Limb (tissue), 2 donors: ENCODE measurements around the gene TFB1M.
"Not testable (repeated sequence)": the region's sequence is repeated elsewhere in the genome, so short reads cannot be mapped to it uniquely, and the experiment has no call there.

ENCODE experiments used
- DNase-seq, 2 donors: peaks; one replicate each; pipeline ENCODE4 v3.0.0-alpha.2; 2016; ENCODE audit errors: extremely low spot score in 2 of 2

The TFB1M gene

GRCh38 chr6:155244434-155244833 is 69.8 kb downstream of the TFB1M start:
- DNase-seq = no peak

GRCh38 chr6:155241966-155242365 is 72.3 kb downstream of the TFB1M start:
- DNase-seq = no peak

- DNase-seq = no peak
These were observed 73.2 kb downstream of the TFB1M start for GRCh38 chr6:155240905-155241600.

- no peak for DNase-seq
These were observed 76.7 kb downstream of the TFB1M start for GRCh38 chr6:155237613-155238012.

GRCh38 chr6:155235087-155235486 is 79.2 kb downstream of the TFB1M start:
- no peak for DNase-seq

GRCh38 chr6:155234687-155235086 is 79.6 kb downstream of the TFB1M start:
- no peak for DNase-seq

GRCh38 chr6:155234167-155234566 is 80.1 kb downstream of the TFB1M start:
- no peak for DNase-seq

- no peak for DNase-seq
These were observed 81.4 kb downstream of the TFB1M start for GRCh38 chr6:155232848-155233247.

GRCh38 chr6:155230975-155231374 is 83.3 kb downstream of the TFB1M start:
- DNase-seq = not testable (repeated sequence)

- DNase-seq = peak in 1 of 2 donors; percentile 34
These were observed 85.6 kb downstream of the TFB1M start for GRCh38 chr6:155228546-155229166.

- DNase-seq = no peak
These were observed 87.2 kb downstream of the TFB1M start for GRCh38 chr6:155227046-155227445.

- no peak for DNase-seq
These were observed 89.7 kb downstream of the TFB1M start for GRCh38 chr6:155224618-155225017.

- no peak for DNase-seq
These were observed 90.4 kb downstream of the TFB1M start for GRCh38 chr6:155223646-155224451.

GRCh38 chr6:155222506-155222905 is 91.8 kb downstream of the TFB1M start:
- DNase-seq = no peak

GRCh38 chr6:155221086-155221485 is 93.2 kb downstream of the TFB1M start:
- DNase-seq = no peak

GRCh38 chr6:155219858-155220301 is 94.4 kb downstream of the TFB1M start:
- DNase-seq = no peak

- no peak for DNase-seq
These were observed 95.0 kb downstream of the TFB1M start for GRCh38 chr6:155219299-155219698.

- not testable (repeated sequence) for DNase-seq
These were observed 95.6 kb downstream of the TFB1M start for GRCh38 chr6:155218711-155219110.

- DNase-seq = no peak
These were observed 97.8 kb downstream of the TFB1M start for GRCh38 chr6:155216312-155217046.

- DNase-seq = no peak
These were observed 98.4 kb downstream of the TFB1M start for GRCh38 chr6:155215906-155216305.

- DNase-seq = no peak
These were observed 100.5 kb downstream of the TFB1M start for GRCh38 chr6:155213611-155214372.
